ENCODE results near the gene PARL.
A peak's percentile ranks its signal among the peaks of the same experiment; 100 is the strongest.

PARL gene

GRCh38 chr3:183884427-183885296, at the start of gene PARL:
Gene PARL, minus strand, starts transcription at chr3:183884880. Its CDS starts 34 bp downstream, at chr3:183884846.
- peak; percentile 90 for DNase-seq (ENCODE audit: low spot score)

GRCh38 chr3:183933160-183933559, 48.5 kb upstream of the PARL start:
- no peak for DNase-seq (ENCODE audit: low spot score)

GRCh38 chr3:183931881-183932280, 47.2 kb upstream of the PARL start:
- DNase-seq (ENCODE audit: low spot score): no peak

GRCh38 chr3:183930086-183930485, 45.4 kb upstream of the PARL start:
- DNase-seq (ENCODE audit: low spot score): no peak

GRCh38 chr3:183927059-183927458, 42.4 kb upstream of the PARL start:
- no peak for DNase-seq (ENCODE audit: low spot score)

- DNase-seq (ENCODE audit: low spot score): no peak
Observed at GRCh38 chr3:183924956-183925355, 40.3 kb upstream of the PARL start.

- DNase-seq (ENCODE audit: low spot score): no peak
Observed at GRCh38 chr3:183924543-183924942, 39.9 kb upstream of the PARL start.

- no peak for DNase-seq (ENCODE audit: low spot score)
Observed at GRCh38 chr3:183922421-183922820, 37.7 kb upstream of the PARL start.

- no peak for DNase-seq (ENCODE audit: low spot score)
Observed at GRCh38 chr3:183921096-183921495, 36.4 kb upstream of the PARL start.

- DNase-seq (ENCODE audit: low spot score): no peak
Observed at GRCh38 chr3:183920416-183920815, 35.7 kb upstream of the PARL start.

GRCh38 chr3:183918178-183918577, 33.5 kb upstream of the PARL start:
- no peak for DNase-seq (ENCODE audit: low spot score)

- no peak for DNase-seq (ENCODE audit: low spot score)
Observed at GRCh38 chr3:183917776-183918175, 33.1 kb upstream of the PARL start.

GRCh38 chr3:183914856-183915255, 30.2 kb upstream of the PARL start:
- no peak for DNase-seq (ENCODE audit: low spot score)

- no peak for DNase-seq (ENCODE audit: low spot score)
Observed at GRCh38 chr3:183913580-183913920, 28.9 kb upstream of the PARL start.

GRCh38 chr3:183912895-183913579, 28.4 kb upstream of the PARL start:
- no peak for DNase-seq (ENCODE audit: low spot score)

GRCh38 chr3:183911763-183912506, 27.3 kb upstream of the PARL start:
- DNase-seq (ENCODE audit: low spot score): no peak

- no peak for DNase-seq (ENCODE audit: low spot score)
Observed at GRCh38 chr3:183911087-183911486, 26.4 kb upstream of the PARL start.

- no peak for DNase-seq (ENCODE audit: low spot score)
Observed at GRCh38 chr3:183909030-183909600, 24.4 kb upstream of the PARL start.

- DNase-seq (ENCODE audit: low spot score): no peak
Observed at GRCh38 chr3:183907911-183908331, 23.2 kb upstream of the PARL start.

- no peak for DNase-seq (ENCODE audit: low spot score)
Observed at GRCh38 chr3:183907176-183907575, 22.5 kb upstream of the PARL start.

GRCh38 chr3:183906234-183906921, 21.7 kb upstream of the PARL start:
- DNase-seq (ENCODE audit: low spot score): no peak
